ENCODE data around the gene ARID3A. TPM values are rescaled to one million over a fixed set of nuclear protein-coding genes. Genes with fewer than 3 reads are reported as not detected.

Gene ARID3A
- total and polyA plus RNA-seq, 2 of the 13 experiments (the other 11 are each of a cell fraction or from before 2014, with no cell fraction given) = 71.3 to 77.9 TPM

DNA sequence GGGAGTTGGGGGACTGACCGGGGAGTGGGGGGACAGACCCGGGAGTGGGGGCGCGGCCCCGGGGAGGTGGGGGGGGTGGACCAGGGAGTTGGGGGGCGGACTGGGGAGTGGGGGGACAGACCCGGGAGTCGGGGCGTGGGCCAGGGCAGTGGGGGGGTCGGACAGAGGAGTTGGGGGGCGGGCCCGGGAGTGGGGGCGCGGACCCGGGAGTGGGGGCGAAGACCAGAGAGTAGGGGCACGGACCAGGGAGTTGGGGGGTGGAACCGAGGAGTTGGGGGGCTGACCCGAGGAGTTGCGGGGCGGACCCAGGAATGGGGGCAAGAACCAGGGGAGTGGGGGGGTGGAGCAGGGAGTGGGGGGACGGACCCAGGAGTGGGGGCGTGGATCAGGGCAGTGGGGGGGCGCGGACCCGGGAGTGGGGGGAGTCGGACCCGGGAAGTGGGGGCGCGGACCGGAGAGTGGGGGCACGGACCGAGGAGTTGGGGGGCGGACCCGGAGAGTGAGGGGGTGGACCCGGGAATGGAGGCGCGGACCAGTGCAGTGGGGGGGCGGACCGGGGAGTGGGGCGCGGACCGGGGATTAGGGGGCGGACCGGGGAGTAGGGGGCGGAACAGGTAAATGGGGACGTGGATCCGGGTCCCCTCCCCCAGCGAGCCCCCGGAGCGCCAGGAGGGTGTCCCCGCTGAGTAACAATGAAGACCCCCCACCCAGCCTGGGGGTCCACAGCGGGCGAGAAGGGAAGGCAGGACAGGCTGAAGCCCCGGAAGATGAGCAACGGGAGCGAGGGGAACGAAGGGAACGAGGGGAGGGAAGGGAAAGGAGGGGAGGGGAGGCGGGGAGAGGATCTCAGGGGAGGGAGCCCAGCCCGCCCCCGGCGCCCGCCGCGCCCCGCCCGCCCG, 13.4 kb upstream of the ARID3A start (continued):
- TF ChIP-seq, protein P1, sequence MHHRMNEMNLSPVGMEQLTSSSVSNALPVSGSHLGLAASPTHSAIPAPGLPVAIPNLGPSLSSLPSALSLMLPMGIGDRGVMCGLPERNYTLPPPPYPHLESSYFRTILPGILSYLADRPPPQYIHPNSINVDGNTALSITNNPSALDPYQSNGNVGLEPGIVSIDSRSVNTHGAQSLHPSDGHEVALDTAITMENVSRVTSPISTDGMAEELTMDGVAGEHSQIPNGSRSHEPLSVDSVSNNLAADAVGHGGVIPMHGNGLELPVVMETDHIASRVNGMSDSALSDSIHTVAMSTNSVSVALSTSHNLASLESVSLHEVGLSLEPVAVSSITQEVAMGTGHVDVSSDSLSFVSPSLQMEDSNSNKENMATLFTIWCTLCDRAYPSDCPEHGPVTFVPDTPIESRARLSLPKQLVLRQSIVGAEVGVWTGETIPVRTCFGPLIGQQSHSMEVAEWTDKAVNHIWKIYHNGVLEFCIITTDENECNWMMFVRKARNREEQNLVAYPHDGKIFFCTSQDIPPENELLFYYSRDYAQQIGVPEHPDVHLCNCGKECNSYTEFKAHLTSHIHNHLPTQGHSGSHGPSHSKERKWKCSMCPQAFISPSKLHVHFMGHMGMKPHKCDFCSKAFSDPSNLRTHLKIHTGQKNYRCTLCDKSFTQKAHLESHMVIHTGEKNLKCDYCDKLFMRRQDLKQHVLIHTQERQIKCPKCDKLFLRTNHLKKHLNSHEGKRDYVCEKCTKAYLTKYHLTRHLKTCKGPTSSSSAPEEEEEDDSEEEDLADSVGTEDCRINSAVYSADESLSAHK (CRISPR knock-in tag; IDR thresholded peaks at IDR 0.05; ENCODE audit: borderline replicate concordance) = no peak
- TF ChIP-seq SRSF9 (IDR thresholded peaks at IDR 0.05; ENCODE audit: borderline replicate concordance, insufficient read depth, low read depth, low read length, poor library complexity, severe bottlenecking) (no peak), MAFF (IDR thresholded peaks at IDR 0.05; ENCODE audit: low read depth, low read length) (no peak), HOXA5 (CRISPR knock-in tag; IDR thresholded peaks at IDR 0.05) (no peak), GRHL1 (CRISPR knock-in tag; conservative IDR thresholded peaks at IDR 0.05) (no peak), DMAP1 (CRISPR knock-in tag; IDR thresholded peaks at IDR 0.05) (peak; percentile 6; the same call in 1 of the 2 replicates), FOXM1 (CRISPR knock-in tag; IDR thresholded peaks at IDR 0.05) (no peak), AGO2 (optimal IDR thresholded peaks at IDR 0.05; ENCODE audit: low read depth, low read length) (no peak), HOXA7 (CRISPR knock-in tag; IDR thresholded peaks at IDR 0.05) (no peak), PHF8 (CRISPR knock-in tag; IDR thresholded peaks at IDR 0.05) (peak; percentile 9; the same call in 1 of the 2 replicates), ZNF552 (CRISPR knock-in tag; IDR thresholded peaks at IDR 0.05; ENCODE audit: borderline replicate concordance) (no peak), HCFC1 (IDR thresholded peaks at IDR 0.05; ENCODE audit: low read depth, low read length) (no peak), AHDC1 (CRISPR knock-in tag; IDR thresholded peaks at IDR 0.05; ENCODE audit: borderline replicate concordance) (no peak), ZNF468 (CRISPR knock-in tag; IDR thresholded peaks at IDR 0.05) (no peak), NCOA5 (CRISPR knock-in tag; IDR thresholded peaks at IDR 0.05) (no peak), ZFP90 (CRISPR knock-in tag; IDR thresholded peaks at IDR 0.05; ENCODE audit: borderline replicate concordance) (0 out of 2 replicates have a peak, but pooled peaks have one; percentile 6), TAF1 (CRISPR knock-in tag; IDR thresholded peaks at IDR 0.05) (no peak), MED8 (CRISPR knock-in tag; IDR thresholded peaks at IDR 0.05; ENCODE audit: insufficient replicate concordance) (no peak), HNRNPH1 (optimal IDR thresholded peaks at IDR 0.05; ENCODE audit: low read depth, low read length) (no peak)

Measured in HepG2 (cell line).